C4-2B (cell line): ENCODE data around the gene NTRK2.

Experiments
- ZFX ChIP-seq: fragments of 450-650 bp; IDR thresholded peaks from 2 replicates; pipeline ENCODE4 v1.6.1; 2017
- TF ChIP-seq, protein P1 (sequence below): fragments of 450-650 bp; conservative IDR thresholded peaks from 2 replicates; pipeline ENCODE4 v1.5.1; 2017; ENCODE audit warnings: mild to moderate bottlenecking

- TF ChIP-seq, protein P1, sequence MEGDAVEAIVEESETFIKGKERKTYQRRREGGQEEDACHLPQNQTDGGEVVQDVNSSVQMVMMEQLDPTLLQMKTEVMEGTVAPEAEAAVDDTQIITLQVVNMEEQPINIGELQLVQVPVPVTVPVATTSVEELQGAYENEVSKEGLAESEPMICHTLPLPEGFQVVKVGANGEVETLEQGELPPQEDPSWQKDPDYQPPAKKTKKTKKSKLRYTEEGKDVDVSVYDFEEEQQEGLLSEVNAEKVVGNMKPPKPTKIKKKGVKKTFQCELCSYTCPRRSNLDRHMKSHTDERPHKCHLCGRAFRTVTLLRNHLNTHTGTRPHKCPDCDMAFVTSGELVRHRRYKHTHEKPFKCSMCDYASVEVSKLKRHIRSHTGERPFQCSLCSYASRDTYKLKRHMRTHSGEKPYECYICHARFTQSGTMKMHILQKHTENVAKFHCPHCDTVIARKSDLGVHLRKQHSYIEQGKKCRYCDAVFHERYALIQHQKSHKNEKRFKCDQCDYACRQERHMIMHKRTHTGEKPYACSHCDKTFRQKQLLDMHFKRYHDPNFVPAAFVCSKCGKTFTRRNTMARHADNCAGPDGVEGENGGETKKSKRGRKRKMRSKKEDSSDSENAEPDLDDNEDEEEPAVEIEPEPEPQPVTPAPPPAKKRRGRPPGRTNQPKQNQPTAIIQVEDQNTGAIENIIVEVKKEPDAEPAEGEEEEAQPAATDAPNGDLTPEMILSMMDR: no peak
- TF ChIP-seq ZFX: no peak
Measured at GRCh38 chr9:84673806-84674205, 4.3 kb downstream of the NTRK2 start.
